Measurements from ENCODE around the gene TRIM62. TPM values are rescaled to one million over a fixed set of nuclear protein-coding genes. Genes with fewer than 3 reads are reported as not detected.

Gene TRIM62
- total RNA-seq, 2 experiments from 2014 or later: 2.4 to 8.4 TPM

DNA sequence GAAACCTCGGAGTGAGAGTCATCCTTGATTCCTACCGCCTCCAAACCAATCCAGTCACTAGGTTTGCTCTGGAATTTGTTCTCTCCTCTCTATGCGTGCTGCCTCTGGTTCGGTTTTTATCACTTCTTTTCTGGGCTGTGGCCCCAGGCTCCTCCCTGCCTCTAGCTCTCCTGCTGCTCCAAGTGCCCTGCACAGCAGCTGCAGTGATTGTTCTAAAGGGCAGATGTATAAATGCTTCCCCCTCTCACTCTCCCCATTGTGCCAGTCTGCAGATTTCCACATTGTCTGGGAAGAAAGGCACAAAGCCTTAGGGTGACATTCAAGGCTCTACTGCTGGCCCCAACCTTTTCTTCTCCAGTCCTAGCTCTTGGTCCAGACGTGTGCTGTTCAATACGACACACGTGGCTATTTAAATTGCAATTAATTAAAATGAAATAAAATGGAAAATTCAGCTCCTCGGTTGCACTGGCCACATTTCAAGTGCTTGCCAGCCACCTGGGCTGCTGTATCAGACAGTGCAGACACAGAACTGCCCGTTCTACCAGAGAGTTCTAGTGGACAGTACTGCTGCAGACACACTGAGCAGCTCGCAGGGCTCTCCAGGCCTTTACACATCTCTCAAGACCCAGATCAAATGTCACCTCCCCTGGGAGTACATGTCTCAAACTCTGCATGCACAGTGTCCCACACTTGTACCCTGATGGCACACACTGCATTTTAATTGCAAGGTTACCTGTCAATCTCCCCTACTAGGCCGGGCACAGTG lies 12.4 kb downstream of the TRIM62 start:
- Histone ChIP-seq H3K4me1 (ENCODE audit: insufficient read depth, low read length, poor library complexity, severe bottlenecking) (peaks cover 11% of the 10 kb centered on the region), H3K9me2 (ENCODE audit: insufficient read depth, low read length) (no peaks in the 10 kb centered on the region), H3K27ac (ENCODE audit: low read depth, low read length, poor library complexity, severe bottlenecking) (no peak overlapping the region), H3K79me2 (ENCODE audit: insufficient read depth, low read depth, low read length) (no peaks in the 10 kb centered on the region), H3K9me3 (ENCODE audit: low read length) (no peaks in the 10 kb centered on the region), H3K4me2 (ENCODE audit: low read length) (no peak overlapping the region), H3K4me3 (ENCODE audit: low read depth, low read length, poor library complexity, severe bottlenecking) (no peak overlapping the region), H4K20me1 (ENCODE audit: insufficient read depth, low read length) (no peaks in the 10 kb centered on the region), H3K36me3 (ENCODE audit: insufficient read depth, low read length) (no peaks in the 10 kb centered on the region), H2AFZ (ENCODE audit: low read length) (no peak overlapping the region)
- BruUV-seq (replicated peaks): no TSS peak
- ChIA-PET POLR2A (no interaction called here), CTCF (ENCODE audit: unreplicated experiment) (no interaction called here)
- DNase-seq (ENCODE audit: low spot score): no peak
- intact Hi-C loops (cut with micrococcal nuclease; ENCODE audit: unreplicated experiment): no loop called here
- TF ChIP-seq, protein P1, sequence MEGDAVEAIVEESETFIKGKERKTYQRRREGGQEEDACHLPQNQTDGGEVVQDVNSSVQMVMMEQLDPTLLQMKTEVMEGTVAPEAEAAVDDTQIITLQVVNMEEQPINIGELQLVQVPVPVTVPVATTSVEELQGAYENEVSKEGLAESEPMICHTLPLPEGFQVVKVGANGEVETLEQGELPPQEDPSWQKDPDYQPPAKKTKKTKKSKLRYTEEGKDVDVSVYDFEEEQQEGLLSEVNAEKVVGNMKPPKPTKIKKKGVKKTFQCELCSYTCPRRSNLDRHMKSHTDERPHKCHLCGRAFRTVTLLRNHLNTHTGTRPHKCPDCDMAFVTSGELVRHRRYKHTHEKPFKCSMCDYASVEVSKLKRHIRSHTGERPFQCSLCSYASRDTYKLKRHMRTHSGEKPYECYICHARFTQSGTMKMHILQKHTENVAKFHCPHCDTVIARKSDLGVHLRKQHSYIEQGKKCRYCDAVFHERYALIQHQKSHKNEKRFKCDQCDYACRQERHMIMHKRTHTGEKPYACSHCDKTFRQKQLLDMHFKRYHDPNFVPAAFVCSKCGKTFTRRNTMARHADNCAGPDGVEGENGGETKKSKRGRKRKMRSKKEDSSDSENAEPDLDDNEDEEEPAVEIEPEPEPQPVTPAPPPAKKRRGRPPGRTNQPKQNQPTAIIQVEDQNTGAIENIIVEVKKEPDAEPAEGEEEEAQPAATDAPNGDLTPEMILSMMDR (conservative IDR thresholded peaks at IDR 0.05; ENCODE audit: low read length): no peak

DNA sequence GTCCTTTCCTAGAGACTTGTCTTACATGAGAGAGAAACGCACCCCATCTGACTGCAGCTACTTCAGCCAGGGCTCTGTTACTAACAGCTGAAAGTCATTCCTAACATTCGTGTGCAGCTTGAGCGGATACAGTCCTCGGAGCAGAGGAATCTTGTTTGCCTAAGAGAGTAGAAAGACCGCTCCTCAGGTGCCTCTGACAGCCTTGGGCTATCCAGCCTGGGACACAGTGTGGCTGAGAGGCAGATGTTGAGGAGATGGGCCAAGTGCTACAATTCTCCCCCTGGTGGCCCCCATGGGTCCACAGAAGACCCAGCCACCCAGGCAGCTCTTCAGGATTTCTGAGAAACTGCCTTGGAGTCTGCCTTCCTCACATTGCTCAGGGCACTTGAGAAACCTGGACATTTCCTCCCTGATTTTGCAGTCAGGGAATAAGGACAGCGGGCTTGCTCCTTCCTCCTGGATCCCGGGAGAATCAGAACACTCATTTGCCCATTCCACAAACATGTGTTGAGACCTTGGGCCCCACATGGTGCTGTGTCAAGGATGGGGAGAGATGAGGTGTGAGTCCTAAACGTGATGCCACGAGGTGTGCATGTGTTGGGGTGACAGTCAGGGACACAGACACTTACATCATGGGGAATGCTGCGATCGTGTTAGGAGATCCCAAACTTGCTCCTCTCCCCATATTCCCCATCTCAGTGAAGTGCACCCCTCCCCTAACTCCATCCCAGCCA lies 13.1 kb downstream of the TRIM62 start:
- Histone ChIP-seq H3K79me2 (ENCODE audit: insufficient read depth, low read depth, low read length) (no peaks in the 10 kb centered on the region), H2AFZ (ENCODE audit: low read length) (no peak overlapping the region), H3K9me3 (ENCODE audit: low read length) (no peaks in the 10 kb centered on the region), H3K36me3 (ENCODE audit: insufficient read depth, low read length) (no peaks in the 10 kb centered on the region), H3K9me2 (ENCODE audit: insufficient read depth, low read length) (no peaks in the 10 kb centered on the region), H3K4me3 (ENCODE audit: low read depth, low read length, poor library complexity, severe bottlenecking) (no peak overlapping the region), H3K4me2 (ENCODE audit: low read length) (no peak overlapping the region), H3K4me1 (ENCODE audit: insufficient read depth, low read length, poor library complexity, severe bottlenecking) (peaks cover 11% of the 10 kb centered on the region), H3K27ac (ENCODE audit: low read depth, low read length, poor library complexity, severe bottlenecking) (no peak overlapping the region), H4K20me1 (ENCODE audit: insufficient read depth, low read length) (no peaks in the 10 kb centered on the region)
- ChIA-PET CTCF (ENCODE audit: unreplicated experiment) (no interaction called here), POLR2A (no interaction called here)
- no peak for DNase-seq (ENCODE audit: low spot score)
- TF ChIP-seq, protein P1 (conservative IDR thresholded peaks at IDR 0.05; ENCODE audit: low read length): no peak
- TF ChIP-seq EZH2phosphoT487 (IDR thresholded peaks at IDR 0.05; ENCODE audit: borderline replicate concordance, low read depth, low read length): no peak
- BruUV-seq (replicated peaks): no TSS peak
- intact Hi-C loops (cut with micrococcal nuclease; ENCODE audit: unreplicated experiment): no loop called here
